Heart left ventricle (tissue), 13 donors: Measurements from ENCODE around the gene CHST1.

Source experiments
- POLR2A ChIP-seq, 2 donors: fragments of 450-650 bp; IDR thresholded peaks; one replicate each; pipeline ENCODE4 v1.6.1; 2017; ENCODE audit warnings: antibody characterized with exemption in 2 of 2, mild to moderate bottlenecking in 2 of 2, moderate library complexity in 2 of 2
- TF ChIP-seq, protein P1 (sequence below), 12 donors: fragments of 200-600 bp; sonication (generic) in 4 of 12; IDR thresholded peaks; one replicate each; pipeline versions ENCODE4 v1.5.0 to v1.8.0; 2018 to 2022; ENCODE audit warnings: antibody characterized with exemption in 12 of 12, mild to moderate bottlenecking in 5 of 12
- donor health status: ischemic (EF 13 %, LVEDD 7.1; RV severe dilation, severe dysfunction).
- donor health status: DM: no; HTN: yes; CAD: no.
- donor health status: DM: no; HTN: no; CAD: no.
- donor health status: ischemic (EF 25% LVEDD 6.9; RV normal size, moderate dysfunction).
- donor health status: ischemic (EF 25% LVEDD 5.7; RV mildly dilated, moderate dysfunction).
- donor health status: ischemic (EF 35%, LVEDD 5.7; RV mildly dilated, moderate dysfunction).
- donor health status: nonischemic (EF 11% LVEDD 7.7; RV severe dilation, severe dysfunction).
- donor health status: DM: yes; HTN: yes; CAD: no.
- donor health status: PGD.
- donor health status: ischemic (EF 29% LVEDD 5.4; RV normal size, mild dysfunction).
- donor health status: nonischemic (EF 23%, LVEDD 6.1; RV moderate dilation, normal function).

- TF ChIP-seq, protein P1, sequence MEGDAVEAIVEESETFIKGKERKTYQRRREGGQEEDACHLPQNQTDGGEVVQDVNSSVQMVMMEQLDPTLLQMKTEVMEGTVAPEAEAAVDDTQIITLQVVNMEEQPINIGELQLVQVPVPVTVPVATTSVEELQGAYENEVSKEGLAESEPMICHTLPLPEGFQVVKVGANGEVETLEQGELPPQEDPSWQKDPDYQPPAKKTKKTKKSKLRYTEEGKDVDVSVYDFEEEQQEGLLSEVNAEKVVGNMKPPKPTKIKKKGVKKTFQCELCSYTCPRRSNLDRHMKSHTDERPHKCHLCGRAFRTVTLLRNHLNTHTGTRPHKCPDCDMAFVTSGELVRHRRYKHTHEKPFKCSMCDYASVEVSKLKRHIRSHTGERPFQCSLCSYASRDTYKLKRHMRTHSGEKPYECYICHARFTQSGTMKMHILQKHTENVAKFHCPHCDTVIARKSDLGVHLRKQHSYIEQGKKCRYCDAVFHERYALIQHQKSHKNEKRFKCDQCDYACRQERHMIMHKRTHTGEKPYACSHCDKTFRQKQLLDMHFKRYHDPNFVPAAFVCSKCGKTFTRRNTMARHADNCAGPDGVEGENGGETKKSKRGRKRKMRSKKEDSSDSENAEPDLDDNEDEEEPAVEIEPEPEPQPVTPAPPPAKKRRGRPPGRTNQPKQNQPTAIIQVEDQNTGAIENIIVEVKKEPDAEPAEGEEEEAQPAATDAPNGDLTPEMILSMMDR (IDR thresholded peaks at IDR 0.05), result no peak
- TF ChIP-seq POLR2A (IDR thresholded peaks at IDR 0.05), result no peak
These were observed 57.4 kb downstream of the CHST1 start for GRCh38 chr11:45607995-45608394.
